ENCODE data around the gene RGS9. TPM values are rescaled to one million over a fixed set of nuclear protein-coding genes. Genes with fewer than 3 reads are reported as not detected.

The RGS9 gene
- total RNA-seq, 1 donor from 2014 or later: 7.9 TPM

DNA sequence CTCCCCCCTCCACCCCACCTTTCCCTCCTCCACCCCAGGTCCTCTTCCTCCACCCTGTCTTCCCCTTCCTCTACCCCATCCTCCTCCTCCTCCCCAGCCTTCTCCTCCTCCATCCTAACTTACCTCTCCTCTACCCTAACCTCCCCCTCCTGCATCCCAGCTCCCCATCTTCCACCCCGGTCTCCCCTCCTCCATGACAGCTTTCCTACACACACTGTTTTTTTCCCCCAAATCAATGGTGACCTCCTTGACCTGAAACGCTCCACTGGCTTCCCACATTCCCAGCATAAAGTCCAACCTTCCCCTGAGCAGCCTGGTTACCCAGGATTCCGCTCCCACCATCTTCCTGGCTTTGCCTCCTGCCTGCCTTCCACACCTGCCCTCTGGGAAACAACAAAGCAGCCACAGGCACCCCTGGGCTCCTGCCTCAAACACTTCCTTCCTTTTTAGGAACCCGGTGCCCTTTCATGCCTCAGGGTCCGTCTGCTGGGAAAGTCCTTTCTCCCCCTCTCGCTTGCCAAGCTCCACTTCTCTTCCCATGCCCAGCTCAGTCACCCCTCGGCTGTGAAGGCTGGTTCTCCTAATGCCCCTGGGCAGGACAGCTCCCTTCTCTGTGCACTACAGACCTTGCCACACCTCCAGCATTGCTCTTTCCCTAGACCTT lies 2.1 kb downstream of the RGS9 start:
- no peak for ATAC-seq
- Histone ChIP-seq H3K36me3 (no peaks in the 10 kb centered on the region), H3K4me3 (no peak overlapping the region), H3K9me3 (no peaks in the 10 kb centered on the region), H3K27me3 (ENCODE audit: low read depth) (no peaks in the 10 kb centered on the region), H3K4me1 (peaks cover 8% of the 10 kb centered on the region), H3K27ac (no peak overlapping the region)
- intact Hi-C loops (cut with DNase I): no loop called here
- TF ChIP-seq, protein P1, sequence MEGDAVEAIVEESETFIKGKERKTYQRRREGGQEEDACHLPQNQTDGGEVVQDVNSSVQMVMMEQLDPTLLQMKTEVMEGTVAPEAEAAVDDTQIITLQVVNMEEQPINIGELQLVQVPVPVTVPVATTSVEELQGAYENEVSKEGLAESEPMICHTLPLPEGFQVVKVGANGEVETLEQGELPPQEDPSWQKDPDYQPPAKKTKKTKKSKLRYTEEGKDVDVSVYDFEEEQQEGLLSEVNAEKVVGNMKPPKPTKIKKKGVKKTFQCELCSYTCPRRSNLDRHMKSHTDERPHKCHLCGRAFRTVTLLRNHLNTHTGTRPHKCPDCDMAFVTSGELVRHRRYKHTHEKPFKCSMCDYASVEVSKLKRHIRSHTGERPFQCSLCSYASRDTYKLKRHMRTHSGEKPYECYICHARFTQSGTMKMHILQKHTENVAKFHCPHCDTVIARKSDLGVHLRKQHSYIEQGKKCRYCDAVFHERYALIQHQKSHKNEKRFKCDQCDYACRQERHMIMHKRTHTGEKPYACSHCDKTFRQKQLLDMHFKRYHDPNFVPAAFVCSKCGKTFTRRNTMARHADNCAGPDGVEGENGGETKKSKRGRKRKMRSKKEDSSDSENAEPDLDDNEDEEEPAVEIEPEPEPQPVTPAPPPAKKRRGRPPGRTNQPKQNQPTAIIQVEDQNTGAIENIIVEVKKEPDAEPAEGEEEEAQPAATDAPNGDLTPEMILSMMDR (IDR thresholded peaks at IDR 0.05): no peak
- no peak for DNase-seq

DNA sequence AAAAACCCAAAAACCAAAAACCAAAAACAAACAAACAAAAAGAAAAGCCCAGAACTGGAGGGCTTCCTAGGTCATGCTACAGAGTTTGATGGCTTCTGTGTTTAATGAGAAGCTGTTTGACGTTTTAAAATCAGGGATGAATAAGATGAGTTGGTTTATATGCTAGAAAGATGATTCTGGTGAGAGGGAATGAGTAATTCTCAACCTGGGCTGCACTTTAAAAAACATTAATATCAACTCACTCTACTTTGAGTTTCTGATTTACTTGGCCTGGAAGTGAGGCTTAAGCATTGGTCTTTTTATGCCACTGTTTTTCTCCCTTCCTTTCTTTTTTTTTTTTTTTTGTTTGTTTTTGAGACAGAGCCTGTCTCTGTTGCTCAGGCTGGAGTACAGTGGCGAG lies 5.1 kb downstream of the RGS9 start:
- intact Hi-C loops (cut with DNase I): no loop called here
- ATAC-seq: no peak
- no peaks in the 10 kb centered on the region for H3K36me3 ChIP-seq
- H3K4me3 ChIP-seq: no peak overlapping the region
- H3K4me1 ChIP-seq: peaks cover 7% of the 10 kb centered on the region
- H3K27me3 ChIP-seq (ENCODE audit: low read depth): no peaks in the 10 kb centered on the region
- H3K27ac ChIP-seq: no peak overlapping the region
- TF ChIP-seq, protein P1 (IDR thresholded peaks at IDR 0.05): no peak
- no peak for DNase-seq
- H3K9me3 ChIP-seq: no peaks in the 10 kb centered on the region

DNA sequence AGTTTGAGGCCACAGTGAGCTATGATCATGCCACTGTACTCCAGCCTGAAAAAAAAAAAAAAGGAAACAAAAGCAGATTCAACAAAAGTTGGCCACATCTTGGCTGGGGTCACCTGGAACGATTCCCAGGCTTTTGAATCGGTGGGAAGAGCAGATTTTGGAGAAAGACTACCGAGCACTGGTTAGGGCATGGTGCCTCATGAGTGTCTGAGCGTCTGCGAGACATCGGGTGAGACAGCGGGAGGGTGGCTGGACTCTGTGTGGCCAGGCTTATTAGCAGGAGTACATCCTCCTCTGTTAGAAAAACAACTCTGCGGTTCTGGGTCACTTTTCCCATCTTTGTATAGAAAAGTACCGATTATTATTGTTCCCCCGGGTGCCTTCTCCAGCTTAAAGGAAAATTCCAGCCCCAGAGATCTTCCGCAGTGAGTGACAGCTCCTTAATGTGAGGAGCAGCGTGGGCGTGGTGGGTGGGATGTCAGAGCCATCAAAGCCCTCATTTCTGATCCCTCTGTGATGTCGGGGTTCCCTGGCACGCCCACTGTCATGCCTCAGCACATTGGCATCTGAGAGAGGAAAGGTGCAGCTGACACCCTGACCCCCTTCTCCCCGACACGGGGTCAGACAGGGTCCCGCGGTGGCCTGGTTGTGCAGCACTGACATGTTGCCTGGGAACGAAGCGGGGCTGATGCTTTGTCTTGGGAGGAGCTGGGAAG lies 6.9 kb downstream of the RGS9 start:
- intact Hi-C loops (cut with DNase I): no loop called here
- TF ChIP-seq, protein P1 (IDR thresholded peaks at IDR 0.05): no peak

DNA sequence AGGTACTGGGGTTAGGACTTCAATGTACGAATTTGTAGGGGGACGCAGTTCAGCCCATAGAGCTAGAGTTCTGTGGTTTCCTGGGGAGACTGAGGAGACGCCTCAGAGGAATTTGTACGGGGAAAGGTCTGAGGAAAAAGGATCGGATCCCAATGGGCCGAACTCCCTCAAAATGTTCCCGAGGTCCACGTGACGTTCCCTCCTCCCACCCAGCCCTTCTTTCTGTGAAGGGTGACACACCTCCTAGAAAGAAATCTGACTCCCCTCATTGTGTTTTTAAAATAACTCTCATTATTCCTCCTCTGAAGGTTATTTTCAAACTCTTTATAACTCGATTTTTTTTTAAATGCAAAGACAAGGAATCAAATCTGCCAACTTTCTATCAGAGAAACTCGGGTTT lies 8.6 kb downstream of the RGS9 start:
- TF ChIP-seq, protein P1 (IDR thresholded peaks at IDR 0.05): no peak
- ATAC-seq (no peak), DNase-seq (no peak)
- Histone ChIP-seq H3K4me3 (no peak overlapping the region), H3K36me3 (no peaks in the 10 kb centered on the region), H3K27me3 (ENCODE audit: low read depth) (no peaks in the 10 kb centered on the region), H3K27ac (no peak overlapping the region), H3K4me1 (no peaks in the 10 kb centered on the region), H3K9me3 (no peaks in the 10 kb centered on the region)
- intact Hi-C loops (cut with DNase I): no loop called here

More for the DNA sequence above, 6.9 kb downstream of the RGS9 start:
- Histone ChIP-seq H3K4me3 (no peak overlapping the region), H3K27ac (no peak overlapping the region), H3K9me3 (no peaks in the 10 kb centered on the region), H3K27me3 (ENCODE audit: low read depth) (no peaks in the 10 kb centered on the region), H3K4me1 (no peaks in the 10 kb centered on the region), H3K36me3 (no peaks in the 10 kb centered on the region)
- DNase-seq: no peak
- no peak for ATAC-seq

DNA sequence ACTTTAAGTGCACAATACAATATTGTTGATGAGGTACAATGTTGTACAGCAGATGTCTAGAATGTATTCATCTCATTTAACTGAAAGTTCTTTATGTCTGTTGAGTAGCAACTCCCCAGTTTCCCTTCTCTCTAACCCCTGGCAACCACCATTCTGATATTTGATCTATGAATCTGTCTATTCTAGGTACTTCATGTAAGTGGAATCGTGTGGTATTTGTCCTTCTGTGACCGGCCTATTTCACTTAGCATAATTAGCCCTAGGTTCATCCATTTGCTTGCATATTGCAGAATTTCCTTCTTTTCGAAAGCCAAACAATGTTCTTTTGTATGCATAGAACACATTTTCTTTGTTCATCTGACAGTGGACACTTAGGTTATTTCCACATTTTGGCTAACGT lies 10.8 kb downstream of the RGS9 start:
- H3K4me3 ChIP-seq: no peak overlapping the region
- no peaks in the 10 kb centered on the region for H3K9me3 ChIP-seq
- DNase-seq (no peak), ATAC-seq (no peak)
- no peak overlapping the region for H3K27ac ChIP-seq
- TF ChIP-seq, protein P1 (IDR thresholded peaks at IDR 0.05): no peak
- no peaks in the 10 kb centered on the region for H3K36me3 ChIP-seq
- no peaks in the 10 kb centered on the region for H3K27me3 ChIP-seq (ENCODE audit: low read depth)
- intact Hi-C loops (cut with DNase I): no loop called here
- no peaks in the 10 kb centered on the region for H3K4me1 ChIP-seq

Data from lower lobe of right lung (tissue), 2 donors.